NAMALWA (cell line): ENCODE results near the gene INPP5J.

Experiments used
- DNase-seq: peaks from one replicate; pipeline ENCODE4 v3.0.0-alpha.2; 2015; ENCODE audit warnings: low spot score

The INPP5J gene

GRCh38 chr22:31100762-31101525 lies 21.8 kb upstream of the INPP5J start:
- no peak for DNase-seq

GRCh38 chr22:31102441-31103081 lies 20.2 kb upstream of the INPP5J start:
- no peak for DNase-seq

- DNase-seq: no peak
These were observed 19.7 kb upstream of the INPP5J start for GRCh38 chr22:31103111-31103510.

- no peak for DNase-seq
These were observed 18.7 kb upstream of the INPP5J start for GRCh38 chr22:31103899-31104694.

- no peak for DNase-seq
These were observed 17.9 kb upstream of the INPP5J start for GRCh38 chr22:31104869-31105268.

- no peak for DNase-seq
These were observed 17.4 kb upstream of the INPP5J start for GRCh38 chr22:31105282-31105929.

GRCh38 chr22:31106001-31106571 lies 16.7 kb upstream of the INPP5J start:
- no peak for DNase-seq

GRCh38 chr22:31106731-31107177 lies 16.0 kb upstream of the INPP5J start:
- DNase-seq: no peak

- DNase-seq: peak; percentile 87
These were observed 15.4 kb upstream of the INPP5J start, which contains the start of gene SELENOM for GRCh38 chr22:31107178-31107893. TSS of gene SELENOM (minus strand) at chr22:31107568. CDS start at chr22:31107505, 63 bp downstream.

- no peak for DNase-seq
These were observed 14.9 kb upstream of the INPP5J start for GRCh38 chr22:31107894-31108218.

GRCh38 chr22:31112547-31113091 lies 10.1 kb upstream of the INPP5J start:
- peak; percentile 22 for DNase-seq

GRCh38 chr22:31118046-31118820 lies 4.5 kb upstream of the INPP5J start:
- no peak for DNase-seq

GRCh38 chr22:31119026-31119717 lies 3.6 kb upstream of the INPP5J start:
- DNase-seq: no peak

GRCh38 chr22:31120230-31120629 lies 2.5 kb upstream of the INPP5J start:
- no peak for DNase-seq

- no peak for DNase-seq
These were observed 2.1 kb upstream of the INPP5J start for GRCh38 chr22:31120642-31121041.

GRCh38 chr22:31121403-31121802 lies 1.4 kb upstream of the INPP5J start:
- no peak for DNase-seq

GRCh38 chr22:31122196-31122531 lies 602 bp upstream of the INPP5J start:
- DNase-seq: no peak

- DNase-seq: no peak
These were observed 481 bp downstream of the INPP5J start for GRCh38 chr22:31123292-31123602.

GRCh38 chr22:31124290-31124689 lies 1.5 kb downstream of the INPP5J start:
- DNase-seq: no peak
